Esophagus squamous epithelium (tissue), 5 donors: ENCODE data around the gene EIF2B2. TPM values are rescaled to one million over a fixed set of nuclear protein-coding genes. Genes with fewer than 3 reads are reported as not detected.
"Not testable (repeated sequence)": the region's sequence is repeated elsewhere in the genome, so short reads cannot be mapped to it uniquely, and the experiment has no call there.

Experiments used
- DNase-seq: peaks from one replicate; lab custom pipeline; 2025; lab: John Stamatoyannopoulos, UW
- H3K27ac ChIP-seq, 4 donors: fragments of 200-600 bp; sonication (generic); one replicate each; pipeline ENCODE4 v1.5.1; 2016 to 2019; ENCODE audit warnings: mild to moderate bottlenecking in 1 of 4
- H3K27me3 ChIP-seq, 4 donors: fragments of 200-600 bp; sonication (generic); 1 replicate in 3 of 4; 2 replicates in 1 of 4; pipeline versions ENCODE4 v1.5.1 to v1.6.0; 2017 to 2021; ENCODE audit warnings: antibody characterized with exemption in 1 of 4
- H3K36me3 ChIP-seq, 3 donors: fragments of 200-600 bp; sonication (generic); one replicate each; pipeline ENCODE4 v1.5.1; 2016 to 2019
- H3K4me1 ChIP-seq, 3 donors: fragments of 200-600 bp; sonication (generic); one replicate each; pipeline ENCODE4 v1.5.1; 2017 to 2019
- H3K4me3 ChIP-seq, 4 donors: fragments of 200-600 bp; sonication (generic); 1 replicate in 3 of 4; 2 replicates in 1 of 4; pipeline ENCODE4 v1.5.1; 2016 to 2019; ENCODE audit warnings: mild to moderate bottlenecking in 2 of 4, moderate library complexity in 1 of 4
- H3K9me3 ChIP-seq, 3 donors: fragments of 200-600 bp; sonication (generic); one replicate each; pipeline ENCODE4 v1.5.1; 2016 to 2019
- CTCF ChIP-seq, 6 experiments: fragments of 450-650 bp in 4 of 6; fragments of 200-600 bp in 2 of 6; sonication (generic) in 2 of 6; IDR thresholded peaks; one replicate each; pipeline ENCODE4 v1.5.1; 2016 to 2019; ENCODE audit warnings: antibody characterized with exemption in 6 of 6, mild to moderate bottlenecking in 4 of 6, moderate library complexity in 4 of 6
- POLR2A ChIP-seq, 4 donors: fragments of 450-650 bp; IDR thresholded peaks; one replicate each; pipeline ENCODE4 v1.6.1; 2017; ENCODE audit warnings: antibody characterized with exemption in 4 of 4, mild to moderate bottlenecking in 4 of 4, moderate library complexity in 3 of 4
- WGBS, 2 donors: methylation state at CpG; one replicate each; pipeline ENCODE4 v1.1.5; 2018; 5-methylcytosine and 5-hydroxymethylcytosine counted together
- intact Hi-C: fragments of 100-400 bp; cut with DNase I; formaldehyde crosslinking; loops from one replicate; pipeline ENCODE4 v1.15.0; 2022
- total RNA-seq, 4 donors: library from RNA; depleted of rRNA; stranded (reverse); fragments of >200 nt; gene quantifications; one replicate each; pipeline ENCODE4 v1.1.0, GENCODE V29; 2016
- donor health status: DM: yes; HTN: yes; CAD: no.

EIF2B2 gene
- total RNA-seq, 4 donors from 2014 or later = 27.8 to 41.0 (median 39.0) TPM

DNA sequence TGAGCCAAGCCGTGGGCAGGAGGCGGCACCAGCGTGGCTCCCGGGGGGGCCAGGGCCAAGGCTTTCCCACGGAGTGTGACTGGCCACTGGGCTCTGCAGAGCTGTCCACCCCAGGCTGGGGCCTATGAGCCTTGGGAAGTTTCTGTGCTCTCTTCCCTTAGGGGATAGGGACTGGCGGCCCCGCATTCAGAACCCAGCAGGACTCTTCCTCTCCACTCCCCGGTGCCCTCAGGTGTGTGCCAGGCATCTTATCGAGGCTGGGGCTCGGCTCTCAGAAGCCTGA lies 17.8 kb upstream of the EIF2B2 start:
- 84% methylated on average over 5 of the region's 10 CpGs; no CpG with 5 or more reads in 1 of the 2 donors for whole genome bisulfite sequencing, 2 donors
- intact Hi-C loops = no loop called here
- no peak for TF ChIP-seq CTCF (IDR thresholded peaks at IDR 0.05)
- TF ChIP-seq POLR2A (IDR thresholded peaks at IDR 0.05) = no peak
- H3K27ac ChIP-seq = peak overlapping the region in 1 of 4 donors; percentile 23
- H3K27me3 ChIP-seq = no peaks in the 10 kb centered on the region
- H3K4me1 ChIP-seq = peaks cover 3 to 63% (median 23%) of the 10 kb centered on the region in 3 donors
- no peak for DNase-seq
- H3K36me3 ChIP-seq = no peaks in the 10 kb centered on the region
- H3K4me3 ChIP-seq = no peak overlapping the region
- H3K9me3 ChIP-seq = no peaks in the 10 kb centered on the region

DNA sequence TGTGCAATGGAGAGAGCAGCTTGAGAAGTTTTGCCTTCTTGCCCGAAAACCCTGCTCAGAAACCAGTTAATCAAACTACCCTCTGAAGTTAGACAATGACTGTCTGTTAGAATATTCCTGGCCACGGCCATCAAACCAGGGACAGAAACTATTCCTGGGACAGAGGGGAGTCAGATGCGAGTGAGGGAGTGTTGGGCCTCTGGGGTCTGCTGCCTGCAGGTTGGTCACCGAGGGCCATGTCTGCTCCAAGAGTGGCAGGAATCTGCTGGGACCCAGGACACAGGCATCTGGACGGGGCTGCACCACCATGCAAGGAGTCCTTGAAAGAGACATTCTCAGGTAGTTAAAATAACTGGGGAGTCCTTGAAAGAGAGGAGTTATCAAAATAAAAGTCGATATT lies 16.9 kb upstream of the EIF2B2 start:
- Histone ChIP-seq H3K4me1 (peaks cover 2 to 54% (median 21%) of the 10 kb centered on the region in 3 donors), H3K9me3 (no peaks in the 10 kb centered on the region), H3K27ac (no peak overlapping the region), H3K36me3 (no peaks in the 10 kb centered on the region), H3K27me3 (no peaks in the 10 kb centered on the region), H3K4me3 (no peak overlapping the region)
- 91 to 100% methylated on average over 4 to 5 of the region's 6 CpGs for WGBS, 2 donors
- no peak for DNase-seq
- no peak for TF ChIP-seq CTCF (IDR thresholded peaks at IDR 0.05)
- no peak for TF ChIP-seq POLR2A (IDR thresholded peaks at IDR 0.05)
- intact Hi-C loops = no loop called here

DNA sequence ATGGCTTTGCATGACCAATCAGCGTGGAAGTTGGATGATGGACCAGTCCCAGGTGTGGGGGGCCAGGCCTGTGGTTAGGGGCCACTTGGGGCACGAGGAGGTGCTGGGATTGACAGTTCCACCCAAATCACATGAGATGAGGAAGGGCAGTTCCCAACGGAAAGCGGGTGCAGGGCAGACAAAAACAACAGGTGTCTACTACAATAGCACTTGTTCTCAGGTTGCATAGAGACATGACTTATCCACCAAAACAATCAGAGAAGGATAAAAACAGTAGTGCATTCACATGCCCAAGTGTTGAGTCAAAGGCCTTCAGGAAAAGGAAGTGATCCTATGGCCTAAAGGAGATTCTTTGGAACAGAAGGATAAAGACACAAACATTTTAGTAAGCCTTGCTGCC lies 14.6 kb upstream of the EIF2B2 start:
- TF ChIP-seq POLR2A (IDR thresholded peaks at IDR 0.05) (no peak), CTCF (IDR thresholded peaks at IDR 0.05) (no peak)
- H3K27ac ChIP-seq = peak overlapping the region in 3 of 4 donors; percentile 18 to 50 (median 31)
- 40 to 73% methylated on average over 1 to 4 of the region's 4 CpGs for WGBS, 2 donors

DNA sequence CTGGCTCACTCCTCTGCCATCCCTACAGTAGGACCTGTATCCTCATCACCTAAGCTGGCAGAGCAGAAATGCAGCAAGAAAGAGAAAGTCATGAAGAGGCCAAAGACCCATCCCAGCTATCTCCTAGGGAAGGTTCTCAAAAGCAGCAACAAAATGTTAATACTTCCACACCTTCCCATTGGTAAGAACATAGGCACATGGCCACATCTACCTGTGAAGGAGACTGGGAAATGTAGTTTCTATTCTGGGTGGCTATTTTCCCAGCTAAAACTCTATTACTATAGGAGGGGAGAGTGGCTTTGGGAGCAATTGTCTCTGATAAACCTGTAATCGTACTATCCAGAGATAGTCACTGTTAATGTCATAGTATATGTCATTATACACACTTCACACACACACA lies 13.7 kb upstream of the EIF2B2 start:
- WGBS, 2 donors = 88 to 89% methylated on average over 1 of the region's 1 CpG
- H3K4me1 ChIP-seq = peaks cover 0 to 23% (median 7%) of the 10 kb centered on the region in 3 donors
- intact Hi-C loops = no loop called here
- TF ChIP-seq POLR2A (IDR thresholded peaks at IDR 0.05) = no peak
- no peak for TF ChIP-seq CTCF (IDR thresholded peaks at IDR 0.05)
- no peak overlapping the region for H3K27ac ChIP-seq
- no peaks in the 10 kb centered on the region for H3K36me3 ChIP-seq
- no peak overlapping the region for H3K4me3 ChIP-seq
- no peaks in the 10 kb centered on the region for H3K9me3 ChIP-seq
- DNase-seq = no peak
- no peaks in the 10 kb centered on the region for H3K27me3 ChIP-seq

More for the DNA sequence above, 14.6 kb upstream of the EIF2B2 start:
- no peak for DNase-seq
- Histone ChIP-seq H3K36me3 (no peaks in the 10 kb centered on the region), H3K4me1 (peaks cover 0 to 31% (median 10%) of the 10 kb centered on the region in 3 donors), H3K4me3 (no peak overlapping the region), H3K9me3 (no peaks in the 10 kb centered on the region), H3K27me3 (no peaks in the 10 kb centered on the region)
- intact Hi-C loops = no loop called here

DNA sequence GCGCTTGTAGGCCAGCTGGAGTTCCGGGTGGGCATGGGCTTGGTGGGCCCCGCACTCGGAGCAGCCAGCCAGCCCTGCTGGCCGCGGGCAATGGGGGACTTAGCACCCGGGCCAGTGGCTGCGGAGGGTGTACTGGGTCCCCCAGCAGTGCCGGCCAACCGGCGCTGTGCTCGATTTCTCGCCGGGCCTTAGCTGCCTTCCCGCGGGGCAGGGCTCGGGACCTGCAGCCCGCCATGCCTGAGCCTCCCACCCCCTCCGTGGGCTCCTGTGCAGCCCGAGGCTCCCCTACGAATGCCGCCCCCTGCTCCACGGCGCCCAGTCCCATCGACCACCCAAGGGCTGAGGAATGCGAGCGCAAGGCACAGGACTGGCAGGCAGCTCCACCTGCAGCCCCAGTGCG lies 8.5 kb upstream of the EIF2B2 start:
- H3K27ac ChIP-seq, H3K27me3 ChIP-seq, H3K36me3 ChIP-seq, H3K4me1 ChIP-seq, intact Hi-C loops, H3K4me3 ChIP-seq, H3K9me3 ChIP-seq, DNase-seq: not testable (repeated sequence)
- WGBS, 2 donors = 97% methylated on average over 13 of the region's 28 CpGs; no CpG with 5 or more reads in 1 of the 2 donors

DNA sequence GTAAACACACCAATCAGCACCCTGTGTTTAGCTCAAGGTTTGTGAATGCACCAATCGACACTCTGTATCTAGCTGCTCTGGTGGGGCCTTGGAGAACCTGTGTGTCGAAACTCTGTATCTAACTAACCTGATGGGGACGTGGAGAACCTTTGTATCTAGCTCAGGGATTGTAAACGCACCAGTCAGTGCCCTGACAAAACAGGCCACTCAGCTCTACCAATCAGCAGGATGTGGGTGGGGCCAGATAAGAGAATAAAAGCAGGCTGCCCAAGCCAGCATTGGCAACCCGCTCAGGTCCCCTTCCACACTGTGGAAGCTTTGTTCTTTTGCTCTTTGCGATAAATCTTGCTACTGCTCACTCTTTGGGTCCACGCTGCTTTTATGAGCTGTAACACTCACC lies 6.9 kb upstream of the EIF2B2 start:
- H3K4me3 ChIP-seq, H3K36me3 ChIP-seq, H3K9me3 ChIP-seq, H3K27me3 ChIP-seq, DNase-seq, intact Hi-C loops, H3K27ac ChIP-seq, H3K4me1 ChIP-seq: not testable (repeated sequence)
- 100% methylated on average over 1 of the region's 7 CpGs; no CpG with 5 or more reads in 1 of the 2 donors for WGBS, 2 donors
